Measurements from ENCODE around the gene NUMA1.
A peak's percentile ranks its signal among the peaks of the same experiment; 100 is the strongest.

DNA sequence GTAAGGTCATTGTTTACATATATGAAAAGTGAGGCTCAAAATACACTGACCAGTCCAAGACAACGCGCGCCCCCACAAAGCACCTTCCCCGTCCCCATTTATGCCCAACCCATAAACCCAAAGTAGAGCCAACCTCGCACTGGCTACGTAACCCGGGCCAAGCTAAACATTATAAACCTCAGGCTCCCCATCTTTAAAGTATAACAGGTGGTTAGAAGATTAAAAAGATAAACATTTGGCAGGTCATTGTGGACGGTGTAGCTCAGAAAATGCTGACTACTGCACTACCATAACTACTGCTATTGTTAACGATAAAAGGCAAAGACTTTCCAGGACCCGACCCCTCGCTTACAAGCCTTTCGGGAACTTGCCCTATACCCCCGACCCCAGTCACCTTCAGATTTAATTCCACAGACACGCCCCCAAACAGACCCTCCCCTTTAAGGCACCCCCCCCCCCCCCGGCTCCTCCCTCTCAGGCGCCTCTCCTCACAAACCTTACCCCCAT is 470 bp downstream of the NUMA1 start:
- TF ChIP-seq TAF1 (IDR thresholded peaks at IDR 0.05; ENCODE audit: borderline replicate concordance, insufficient read depth, low read length) (no peak), POLR2AphosphoS5 (IDR thresholded peaks at IDR 0.05; ENCODE audit: low read depth, low read length) (no peak), SIN3A (IDR thresholded peaks at IDR 0.05; ENCODE audit: borderline replicate concordance, insufficient read depth, low read length) (peak; percentile 62; the same call in 1 of the 2 replicates), FOXP2 (optimal IDR thresholded peaks at IDR 0.05; ENCODE audit: borderline replicate concordance, extremely low read depth, extremely low read length, insufficient read depth) (no peak)
- TF ChIP-seq, protein P1, sequence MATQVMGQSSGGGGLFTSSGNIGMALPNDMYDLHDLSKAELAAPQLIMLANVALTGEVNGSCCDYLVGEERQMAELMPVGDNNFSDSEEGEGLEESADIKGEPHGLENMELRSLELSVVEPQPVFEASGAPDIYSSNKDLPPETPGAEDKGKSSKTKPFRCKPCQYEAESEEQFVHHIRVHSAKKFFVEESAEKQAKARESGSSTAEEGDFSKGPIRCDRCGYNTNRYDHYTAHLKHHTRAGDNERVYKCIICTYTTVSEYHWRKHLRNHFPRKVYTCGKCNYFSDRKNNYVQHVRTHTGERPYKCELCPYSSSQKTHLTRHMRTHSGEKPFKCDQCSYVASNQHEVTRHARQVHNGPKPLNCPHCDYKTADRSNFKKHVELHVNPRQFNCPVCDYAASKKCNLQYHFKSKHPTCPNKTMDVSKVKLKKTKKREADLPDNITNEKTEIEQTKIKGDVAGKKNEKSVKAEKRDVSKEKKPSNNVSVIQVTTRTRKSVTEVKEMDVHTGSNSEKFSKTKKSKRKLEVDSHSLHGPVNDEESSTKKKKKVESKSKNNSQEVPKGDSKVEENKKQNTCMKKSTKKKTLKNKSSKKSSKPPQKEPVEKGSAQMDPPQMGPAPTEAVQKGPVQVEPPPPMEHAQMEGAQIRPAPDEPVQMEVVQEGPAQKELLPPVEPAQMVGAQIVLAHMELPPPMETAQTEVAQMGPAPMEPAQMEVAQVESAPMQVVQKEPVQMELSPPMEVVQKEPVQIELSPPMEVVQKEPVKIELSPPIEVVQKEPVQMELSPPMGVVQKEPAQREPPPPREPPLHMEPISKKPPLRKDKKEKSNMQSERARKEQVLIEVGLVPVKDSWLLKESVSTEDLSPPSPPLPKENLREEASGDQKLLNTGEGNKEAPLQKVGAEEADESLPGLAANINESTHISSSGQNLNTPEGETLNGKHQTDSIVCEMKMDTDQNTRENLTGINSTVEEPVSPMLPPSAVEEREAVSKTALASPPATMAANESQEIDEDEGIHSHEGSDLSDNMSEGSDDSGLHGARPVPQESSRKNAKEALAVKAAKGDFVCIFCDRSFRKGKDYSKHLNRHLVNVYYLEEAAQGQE (IDR thresholded peaks at IDR 0.05; ENCODE audit: insufficient read depth in 1 of 2, low read depth in 2 of 2, low read length in 2 of 2), result no peak
